Vagina (tissue), 2 donors: ENCODE data around the gene RASA3. TPM values are rescaled to one million over a fixed set of nuclear protein-coding genes. Genes with fewer than 3 reads are reported as not detected.

Source experiments
- DNase-seq, 2 donors: peaks; one replicate each; pipeline ENCODE4 v3.0.0-alpha.2; 2017; ENCODE audit errors: extremely low spot score in 2 of 2
- H3K27ac ChIP-seq: fragments of 200-600 bp; sonication (generic); one replicate; pipeline ENCODE4 v1.5.1; 2019
- H3K27me3 ChIP-seq: fragments of 200-600 bp; sonication (generic); one replicate; pipeline ENCODE4 v1.5.1; 2019
- H3K36me3 ChIP-seq, 2 donors: fragments of 200-600 bp; sonication (generic); one replicate each; pipeline ENCODE4 v1.5.1; 2017 to 2019
- H3K4me1 ChIP-seq: fragments of 200-600 bp; sonication (generic); one replicate; pipeline ENCODE4 v1.5.1; 2019
- H3K4me3 ChIP-seq, 2 donors: fragments of 200-600 bp; sonication (generic); 1 replicate in 1 of 2; 2 replicates in 1 of 2; pipeline ENCODE4 v1.5.1; 2016 to 2019
- H3K9me3 ChIP-seq: fragments of 200-600 bp; sonication (generic); one replicate; pipeline ENCODE4 v1.5.1; 2019
- POLR2A ChIP-seq, 2 donors: fragments of 450-650 bp; IDR thresholded peaks; one replicate each; pipeline ENCODE4 v1.6.1; 2017; ENCODE audit warnings: antibody characterized with exemption in 2 of 2, mild to moderate bottlenecking in 2 of 2, moderate library complexity in 2 of 2
- POLR2AphosphoS5 ChIP-seq, 2 donors: sonication (generic); formaldehyde crosslinking; IDR thresholded peaks; one replicate each; pipeline ENCODE4 v1.9.0; 2017; ENCODE audit warnings: antibody characterized with exemption in 2 of 2, mild to moderate bottlenecking in 2 of 2, low read depth in 1 of 2; ENCODE audit not compliant: insufficient read depth in 1 of 2
- intact Hi-C: fragments of 100-400 bp; cut with DNase I; formaldehyde crosslinking; loops from one replicate; pipeline ENCODE4 v1.15.1; 2023
- total RNA-seq: library from RNA; depleted of rRNA; stranded (reverse); fragments of >200 nt; gene quantifications from one replicate; pipeline ENCODE4 v1.2.3, GENCODE V29; 2016
- TF ChIP-seq, protein P1 (sequence below), 3 experiments: fragments of 450-650 bp in 2 of 3; fragments of 200-600 bp in 1 of 3; sonication (generic) in 1 of 3; IDR thresholded peaks; one replicate each; pipeline ENCODE4 v1.5.1; 2017 to 2019; ENCODE audit warnings: antibody characterized with exemption in 3 of 3, mild to moderate bottlenecking in 2 of 3, moderate library complexity in 2 of 3

Gene RASA3
- total RNA-seq, 1 donor from 2014 or later, result 19.6 TPM

DNA sequence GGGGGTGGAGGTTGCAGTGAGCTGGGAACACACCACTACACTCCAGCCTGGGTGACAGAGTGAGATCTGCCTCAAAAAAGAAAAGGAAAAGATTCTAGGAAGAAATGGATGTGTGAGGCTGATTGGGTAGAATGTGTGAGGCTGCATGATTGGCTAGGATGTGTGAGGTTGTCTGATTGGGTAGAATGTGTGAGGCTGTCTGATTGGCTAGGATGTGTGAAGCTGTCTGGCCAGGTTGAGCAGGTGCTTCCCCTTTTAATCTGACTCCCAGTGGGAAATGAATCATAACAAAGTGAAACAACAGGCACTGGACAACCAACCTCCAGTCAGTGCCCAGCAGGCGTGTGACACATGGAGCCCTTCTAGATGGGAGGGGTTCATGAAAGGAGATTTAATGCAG is 173.2 kb downstream of the RASA3 start:
- no peaks in the 10 kb centered on the region for H3K36me3 ChIP-seq
- no peak for DNase-seq
- no peaks in the 10 kb centered on the region for H3K9me3 ChIP-seq
- no peaks in the 10 kb centered on the region for H3K27me3 ChIP-seq
- H3K4me3 ChIP-seq, result no peak overlapping the region
- no peak overlapping the region for H3K27ac ChIP-seq
- intact Hi-C loops, result no loop called here
- no peaks in the 10 kb centered on the region for H3K4me1 ChIP-seq
- no peak for TF ChIP-seq POLR2AphosphoS5 (IDR thresholded peaks at IDR 0.05; ENCODE audit: insufficient read depth in 1 of 2, low read depth in 1 of 2)

DNA sequence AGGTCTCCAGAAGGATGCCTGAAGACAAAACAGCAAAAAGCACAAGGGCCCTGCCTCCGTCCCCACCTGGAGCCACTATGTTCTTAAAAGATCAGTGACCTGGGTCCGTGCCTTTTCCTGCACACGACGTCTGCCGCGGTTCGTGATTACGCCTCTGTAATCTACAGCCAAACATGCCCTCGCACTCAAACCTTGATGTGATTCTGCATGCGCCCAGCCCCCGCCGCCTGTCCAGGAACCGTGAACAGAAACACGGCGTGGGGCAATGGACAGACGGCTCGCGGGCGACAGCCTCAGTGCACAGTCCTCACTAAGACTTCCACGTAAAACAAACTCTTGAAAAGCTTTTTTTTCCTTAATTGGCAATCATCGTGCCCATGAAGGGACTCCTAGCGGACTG is 174.1 kb downstream of the RASA3 start:
- no peak overlapping the region for H3K4me3 ChIP-seq
- H3K27me3 ChIP-seq, result no peaks in the 10 kb centered on the region
- intact Hi-C loops, result no loop called here
- H3K9me3 ChIP-seq, result no peaks in the 10 kb centered on the region
- no peaks in the 10 kb centered on the region for H3K4me1 ChIP-seq
- no peak overlapping the region for H3K27ac ChIP-seq
- no peak for TF ChIP-seq POLR2A (IDR thresholded peaks at IDR 0.05)
- TF ChIP-seq, protein P1, sequence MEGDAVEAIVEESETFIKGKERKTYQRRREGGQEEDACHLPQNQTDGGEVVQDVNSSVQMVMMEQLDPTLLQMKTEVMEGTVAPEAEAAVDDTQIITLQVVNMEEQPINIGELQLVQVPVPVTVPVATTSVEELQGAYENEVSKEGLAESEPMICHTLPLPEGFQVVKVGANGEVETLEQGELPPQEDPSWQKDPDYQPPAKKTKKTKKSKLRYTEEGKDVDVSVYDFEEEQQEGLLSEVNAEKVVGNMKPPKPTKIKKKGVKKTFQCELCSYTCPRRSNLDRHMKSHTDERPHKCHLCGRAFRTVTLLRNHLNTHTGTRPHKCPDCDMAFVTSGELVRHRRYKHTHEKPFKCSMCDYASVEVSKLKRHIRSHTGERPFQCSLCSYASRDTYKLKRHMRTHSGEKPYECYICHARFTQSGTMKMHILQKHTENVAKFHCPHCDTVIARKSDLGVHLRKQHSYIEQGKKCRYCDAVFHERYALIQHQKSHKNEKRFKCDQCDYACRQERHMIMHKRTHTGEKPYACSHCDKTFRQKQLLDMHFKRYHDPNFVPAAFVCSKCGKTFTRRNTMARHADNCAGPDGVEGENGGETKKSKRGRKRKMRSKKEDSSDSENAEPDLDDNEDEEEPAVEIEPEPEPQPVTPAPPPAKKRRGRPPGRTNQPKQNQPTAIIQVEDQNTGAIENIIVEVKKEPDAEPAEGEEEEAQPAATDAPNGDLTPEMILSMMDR (IDR thresholded peaks at IDR 0.05), result no peak
- no peak for TF ChIP-seq POLR2AphosphoS5 (IDR thresholded peaks at IDR 0.05; ENCODE audit: insufficient read depth in 1 of 2, low read depth in 1 of 2)
- no peaks in the 10 kb centered on the region for H3K36me3 ChIP-seq
- DNase-seq, result no peak

DNA sequence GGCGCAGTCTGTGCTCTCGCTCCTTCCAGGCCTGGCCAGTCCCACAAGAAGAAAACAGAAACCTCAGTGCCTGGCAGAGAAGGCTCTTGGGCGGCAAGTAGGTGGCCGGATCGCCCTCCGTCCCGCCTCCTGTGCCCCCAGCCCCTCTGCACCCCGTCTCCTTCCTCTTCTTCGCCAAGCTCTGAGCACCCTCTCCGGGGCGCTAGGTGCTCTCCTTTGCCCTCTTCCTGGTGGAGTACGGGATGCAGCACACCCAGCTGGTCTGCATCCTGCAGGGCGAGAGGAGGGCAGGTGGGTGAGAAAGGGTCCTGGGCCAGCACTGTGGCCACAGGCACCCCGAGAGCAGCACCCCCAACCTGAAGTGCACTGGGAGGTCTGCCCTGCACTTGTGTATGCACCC is 175.9 kb downstream of the RASA3 start:
- H3K4me3 ChIP-seq, result no peak overlapping the region
- intact Hi-C loops, result no loop called here
- H3K27ac ChIP-seq, result no peak overlapping the region
- peaks cover 2% of the 10 kb centered on the region for H3K4me1 ChIP-seq
- no peak for DNase-seq
- no peaks in the 10 kb centered on the region for H3K27me3 ChIP-seq
- TF ChIP-seq POLR2A (IDR thresholded peaks at IDR 0.05), result no peak
- TF ChIP-seq, protein P1 (IDR thresholded peaks at IDR 0.05), result no peak
- no peak for TF ChIP-seq POLR2AphosphoS5 (IDR thresholded peaks at IDR 0.05; ENCODE audit: insufficient read depth in 1 of 2, low read depth in 1 of 2)
- no peaks in the 10 kb centered on the region for H3K9me3 ChIP-seq
- H3K36me3 ChIP-seq, result no peaks in the 10 kb centered on the region

DNA sequence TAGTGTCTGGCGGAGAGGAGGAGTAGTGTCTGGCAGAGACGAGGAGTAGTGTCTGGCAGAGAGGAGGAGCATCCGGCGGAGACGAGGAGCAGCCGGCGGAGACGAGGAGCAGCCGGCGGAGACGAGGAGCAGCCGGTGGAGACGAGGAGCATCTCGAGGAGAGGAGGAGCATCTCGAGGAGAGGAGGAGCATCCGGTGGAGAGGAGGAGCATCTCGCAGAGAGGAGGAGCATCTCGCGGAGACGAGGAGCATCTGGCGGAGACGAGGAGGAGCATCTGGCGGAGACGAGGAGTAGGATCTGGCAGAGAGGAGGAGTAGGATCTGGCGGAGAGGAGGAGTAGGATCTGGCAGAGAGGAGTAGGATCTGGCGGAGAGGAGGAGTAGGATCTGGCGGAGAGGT is 176.7 kb downstream of the RASA3 start:
- no peak for DNase-seq
- intact Hi-C loops, result no loop called here
- Histone ChIP-seq H3K27ac (no peak overlapping the region), H3K4me1 (peaks cover 11% of the 10 kb centered on the region), H3K9me3 (no peaks in the 10 kb centered on the region), H3K36me3 (no peaks in the 10 kb centered on the region), H3K4me3 (no peak overlapping the region), H3K27me3 (no peaks in the 10 kb centered on the region)
- TF ChIP-seq POLR2A (IDR thresholded peaks at IDR 0.05), result no peak
- TF ChIP-seq POLR2AphosphoS5 (IDR thresholded peaks at IDR 0.05; ENCODE audit: insufficient read depth in 1 of 2, low read depth in 1 of 2), result no peak
- TF ChIP-seq, protein P1 (IDR thresholded peaks at IDR 0.05), result no peak

DNA sequence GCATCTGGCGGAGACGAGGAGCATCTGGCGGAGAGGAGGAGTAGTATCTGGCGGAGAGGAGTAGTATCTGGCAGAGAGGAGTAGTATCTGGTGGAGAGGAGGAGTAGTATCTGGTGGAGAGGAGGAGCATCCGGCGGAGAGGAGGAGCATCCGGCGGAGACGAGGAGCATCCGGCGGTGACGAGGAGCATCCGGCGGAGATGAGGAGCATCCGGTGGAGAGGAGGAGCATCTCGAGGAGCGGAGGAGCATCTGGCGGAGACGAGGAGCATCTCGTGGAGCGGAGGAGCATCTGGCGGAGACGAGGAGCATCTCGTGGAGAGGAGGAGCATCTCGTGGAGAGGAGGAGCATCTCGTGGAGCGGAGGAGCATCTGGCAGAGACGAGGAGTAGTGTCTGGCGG is 177.2 kb downstream of the RASA3 start:
- DNase-seq, result no peak
- Histone ChIP-seq H3K36me3 (no peaks in the 10 kb centered on the region), H3K4me3 (no peak overlapping the region), H3K27me3 (no peaks in the 10 kb centered on the region), H3K27ac (no peak overlapping the region), H3K9me3 (no peaks in the 10 kb centered on the region), H3K4me1 (peaks cover 13% of the 10 kb centered on the region)
- intact Hi-C loops, result no loop called here
- TF ChIP-seq, protein P1 (IDR thresholded peaks at IDR 0.05), result no peak
- TF ChIP-seq POLR2A (IDR thresholded peaks at IDR 0.05) (no peak), POLR2AphosphoS5 (IDR thresholded peaks at IDR 0.05; ENCODE audit: insufficient read depth in 1 of 2, low read depth in 1 of 2) (no peak)
